ENCODE measurements around the gene VTI1A. TPM values are rescaled to one million over a fixed set of nuclear protein-coding genes. Genes with fewer than 3 reads are reported as not detected.

The VTI1A gene
- total RNA-seq (2022; extraction: Qiagen RNA extraction; ENCODE audit: low read depth) = 12.6 to 15.8 TPM (median 13.0 TPM) in 5 replicates

DNA sequence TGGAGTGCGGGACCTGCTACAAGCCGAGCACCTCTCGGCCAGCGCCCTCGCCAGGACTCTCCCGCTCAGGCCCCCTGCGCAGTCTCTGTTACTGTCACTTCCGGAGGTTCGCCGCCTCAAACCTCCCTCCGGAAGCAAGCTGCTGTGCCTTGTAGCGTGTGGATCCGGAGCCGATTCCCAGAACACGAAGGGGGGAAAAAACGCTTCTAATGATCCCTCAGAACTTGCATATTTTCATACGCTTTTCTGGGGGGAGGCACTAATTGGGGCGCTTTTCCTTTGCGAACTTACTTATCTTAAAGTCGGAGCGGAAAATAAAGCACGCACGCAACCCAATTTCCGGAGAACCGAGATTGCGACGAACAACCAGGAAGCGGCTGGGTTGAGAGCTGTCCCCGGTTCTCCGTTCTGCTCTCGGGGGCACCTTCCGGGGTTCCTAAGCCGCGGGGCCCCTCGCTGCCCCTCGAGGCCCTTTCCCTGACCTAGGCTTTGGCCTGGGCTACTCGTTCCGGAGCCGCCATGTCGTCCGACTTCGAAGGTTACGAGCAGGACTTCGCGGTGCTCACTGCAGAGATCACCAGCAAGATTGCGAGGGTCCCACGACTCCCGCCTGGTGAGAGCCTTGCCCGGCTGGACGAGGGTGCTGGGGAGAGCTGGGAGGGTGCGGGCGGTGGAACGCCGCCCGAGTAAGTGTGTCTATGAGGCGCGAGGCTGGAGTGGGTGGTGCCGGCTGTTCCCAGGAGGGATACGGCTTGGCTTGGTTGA lies at the start of gene VTI1A, which contains the start of gene ZDHHC6:
Gene VTI1A (plus strand): TSS at position 361 of the 765 bp plus-strand sequence. CDS start 159 bp downstream, at position 520.
Gene ZDHHC6 (minus strand): TSS at position 60 of the 765 bp plus-strand sequence. CDS start 1,478 bp downstream, outside the sequence.

Other genes starting within 250 kb of the VTI1A start
- not detected in 5 replicates for gene TECTB, start 163.8 kb upstream of the VTI1A start, total RNA-seq (2022; extraction: Qiagen RNA extraction; ENCODE audit: low read depth)
- gene ACSL5, start 73.1 kb upstream of the VTI1A start, total RNA-seq (2022; extraction: Qiagen RNA extraction; ENCODE audit: low read depth) = 0.14 to 0.32 TPM (median 0.24 TPM) in 4 of 5 replicates, not detected in the other
- gene ZDHHC6, start 301 bp upstream of the VTI1A start, total RNA-seq (2022; extraction: Qiagen RNA extraction; ENCODE audit: low read depth) = 20.4 to 31.6 TPM (median 27.6 TPM) in 5 replicates